CD4-positive, alpha-beta memory T cell (primary cell): ENCODE measurements around the gene ABTB2. TPM values are rescaled to one million over a fixed set of nuclear protein-coding genes. Genes with fewer than 3 reads are reported as not detected.

Source experiments
- CTCF ChIA-PET: fragments of 350-600 bp; sonication (Branson Sonifier 250); formaldehyde crosslinking; loops from one replicate; lab custom pipeline; 2021; ENCODE audit warnings: inconsistent platforms; ENCODE audit not compliant: partially characterized antibody; lab: Charles Lee
- POLR2A ChIA-PET: fragments of 350-600 bp; sonication (Branson Sonifier 250); formaldehyde crosslinking; loops from one replicate; lab custom pipeline; 2021; ENCODE audit not compliant: partially characterized antibody; lab: Charles Lee
- DNase-seq, 5 donors: peaks; one replicate each; pipeline versions ENCODE4 v3.0.0 to v3.0.0-alpha.2; 2020 to 2022; ENCODE audit warnings: mixed read lengths in 1 of 5
- H3K27ac ChIP-seq: one replicate; pipeline ENCODE4 v1.7.0; 2013; ENCODE audit warnings: low read depth, low read length
- H3K27me3 ChIP-seq: 2 replicates; pipeline ENCODE4 v1.7.0; 2013; ENCODE audit warnings: mild to moderate bottlenecking, low read length, moderate library complexity; ENCODE audit not compliant: insufficient read depth
- H3K36me3 ChIP-seq: 2 replicates; pipeline ENCODE4 v1.7.0; 2013; ENCODE audit warnings: mild to moderate bottlenecking, low read length, moderate library complexity; ENCODE audit not compliant: insufficient read depth
- H3K4me1 ChIP-seq: 2 replicates; pipeline ENCODE4 v1.7.0; 2013; ENCODE audit warnings: mild to moderate bottlenecking, low read length, moderate library complexity; ENCODE audit not compliant: insufficient read depth
- H3K4me3 ChIP-seq, 2 donors: one replicate each; pipeline ENCODE4 v1.7.0; 2013; ENCODE audit warnings: low read length in 2 of 2, mild to moderate bottlenecking in 1 of 2
- H3K9me3 ChIP-seq, 2 donors: one replicate each; pipeline ENCODE4 v1.7.0; 2013; ENCODE audit warnings: low read length in 2 of 2, control low read depth in 1 of 2; ENCODE audit not compliant: control insufficient read depth in 1 of 2
- H3K27ac Mint-ChIP-seq, 7 donors: one replicate each; pipeline ENCODE4 v1.8.0; 2020 to 2021; ENCODE audit warnings: mixed read lengths in 7 of 7, mild to moderate bottlenecking in 6 of 7, inconsistent platforms in 3 of 7, moderate library complexity in 3 of 7
- H3K27me3 Mint-ChIP-seq, 2 donors: one replicate each; pipeline ENCODE4 v1.8.0; 2020 to 2021; ENCODE audit warnings: mixed read lengths in 2 of 2
- H3K36me3 Mint-ChIP-seq, 2 donors: one replicate each; pipeline ENCODE4 v1.8.0; 2020 to 2021; ENCODE audit warnings: mixed read lengths in 2 of 2, inconsistent platforms in 1 of 2, mild to moderate bottlenecking in 1 of 2
- H3K4me1 Mint-ChIP-seq, 4 donors: one replicate each; pipeline ENCODE4 v1.8.0; 2020 to 2021; ENCODE audit warnings: mixed read lengths in 4 of 4, mild to moderate bottlenecking in 1 of 4
- H3K4me3 Mint-ChIP-seq, 8 donors: one replicate each; pipeline ENCODE4 v1.8.0; 2020 to 2021; ENCODE audit warnings: mixed read lengths in 8 of 8, mild to moderate bottlenecking in 7 of 8, moderate library complexity in 6 of 8, inconsistent platforms in 3 of 8
- H3K9me3 Mint-ChIP-seq, 8 donors: one replicate each; pipeline ENCODE4 v1.8.0; 2020 to 2021; ENCODE audit warnings: mixed read lengths in 8 of 8, mild to moderate bottlenecking in 5 of 8, inconsistent platforms in 3 of 8, moderate library complexity in 1 of 8
- intact Hi-C: fragments of 100-400 bp; cut with micrococcal nuclease; formaldehyde crosslinking; loops from one replicate; pipeline ENCODE4 v1.15.1; 2023
- polyA plus RNA-seq, 2 donors: library from polyadenylated mRNA; unstranded; fragments of 300-500 nt; fragmentation: Illumina TruSeq; gene quantifications; one replicate each; pipeline ENCODE4 v1.2.3, GENCODE V29; 2021
- total RNA-seq, 2 experiments: library from RNA; stranded (reverse); gene quantifications; one replicate each; pipeline ENCODE4 v1.2.3, GENCODE V29; 2021

Gene ABTB2
- total and polyA plus RNA-seq, 4 experiments from 2014 or later = 0.35 to 0.39 TPM; not detected in 2

DNA sequence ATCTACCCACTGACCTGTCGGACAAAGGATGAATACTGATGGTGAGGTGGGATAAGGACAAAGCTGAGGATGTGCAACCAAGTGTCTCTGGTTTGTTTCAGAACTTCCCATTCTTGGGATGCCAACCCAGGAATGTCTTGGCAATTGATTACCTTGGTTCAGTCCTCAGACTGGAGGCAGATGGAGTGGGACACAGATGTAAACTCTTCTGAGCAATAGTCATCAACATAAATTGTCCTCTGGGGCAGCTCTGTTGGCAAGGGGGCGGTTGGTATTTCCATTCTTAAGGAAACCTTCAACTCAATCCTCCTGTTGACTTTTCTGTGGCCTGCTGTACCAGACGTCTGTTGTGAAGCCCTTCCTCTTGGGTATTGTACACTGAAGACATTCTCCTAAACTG is 6.8 kb downstream of the ABTB2 start:
- Histone ChIP-seq H3K27me3 (peaks cover 19% of the 10 kb centered on the region), H3K9me3 (no peaks in the 10 kb centered on the region), H3K27ac (no peak overlapping the region), H3K4me3 (no peak overlapping the region), H3K36me3 (no peaks in the 10 kb centered on the region), H3K4me1 (peaks cover under 1% of the 10 kb centered on the region)
- Mint-ChIP-seq H3K36me3 (no peaks in the 10 kb centered on the region), H3K4me3 (no peak overlapping the region), H3K27me3 (peaks cover 26 to 32% of the 10 kb centered on the region in 2 donors), H3K27ac (no peak overlapping the region), H3K9me3 (peaks cover 0 to 3% (median 0%) of the 10 kb centered on the region in 8 donors), H3K4me1 (peaks cover under 1 to 7% (median under 1%) of the 10 kb centered on the region in 4 donors)
- no peak for DNase-seq
- CTCF ChIA-PET = interaction anchor here (1.9 kb wide), 1 partner anchor 177 kb away, joined by 9 read pairs; no protein-coding TSS in a partner anchor
- POLR2A ChIA-PET = no interaction called here
- intact Hi-C loops = no loop called here

- no peaks in the 10 kb centered on the region for H3K36me3 ChIP-seq
- no peaks in the 10 kb centered on the region for H3K9me3 ChIP-seq
- H3K4me3 ChIP-seq = no peak overlapping the region
- H3K4me1 ChIP-seq = no peaks in the 10 kb centered on the region
- no peak overlapping the region for H3K27ac ChIP-seq
- ChIA-PET POLR2A (no interaction called here), CTCF (interaction anchor here (1.1 to 3.3 kb wide), 2 partner anchors 8 to 176 kb away, joined by 3 to 14 read pairs; partner anchors contain the start of gene ABTB2)
- Mint-ChIP-seq H3K36me3 (no peaks in the 10 kb centered on the region), H3K27ac (no peak overlapping the region), H3K4me1 (no peaks in the 10 kb centered on the region), H3K27me3 (peaks cover 14 to 25% of the 10 kb centered on the region in 2 donors), H3K9me3 (no peaks in the 10 kb centered on the region), H3K4me3 (no peak overlapping the region)
- intact Hi-C loops = no loop called here
- DNase-seq = no peak
- H3K27me3 ChIP-seq = peaks cover 8% of the 10 kb centered on the region
These were observed 7.9 kb downstream of the ABTB2 start for GRCh38 chr11:34349882-34350281.

- peaks cover 5% of the 10 kb centered on the region for H3K27me3 ChIP-seq
- no peaks in the 10 kb centered on the region for H3K36me3 ChIP-seq
- POLR2A ChIA-PET = no interaction called here
- no peaks in the 10 kb centered on the region for H3K9me3 Mint-ChIP-seq
- no peak overlapping the region for H3K27ac Mint-ChIP-seq
- H3K4me1 Mint-ChIP-seq = no peaks in the 10 kb centered on the region
- H3K4me3 ChIP-seq = no peak overlapping the region
- no peaks in the 10 kb centered on the region for H3K4me1 ChIP-seq
- no peaks in the 10 kb centered on the region for H3K9me3 ChIP-seq
- no peak for DNase-seq
- no peaks in the 10 kb centered on the region for H3K36me3 Mint-ChIP-seq
- H3K4me3 Mint-ChIP-seq = no peak overlapping the region
- intact Hi-C loops = no loop called here
- H3K27ac ChIP-seq = no peak overlapping the region
- CTCF ChIA-PET = interaction anchor here (1.6 to 3.3 kb wide), 2 partner anchors 9 to 174 kb away, joined by 9 to 14 read pairs; partner anchors contain the start of gene ABTB2
- H3K27me3 Mint-ChIP-seq = peaks cover 8 to 20% of the 10 kb centered on the region in 2 donors
These were observed 8.9 kb downstream of the ABTB2 start for GRCh38 chr11:34348919-34349318.

DNA sequence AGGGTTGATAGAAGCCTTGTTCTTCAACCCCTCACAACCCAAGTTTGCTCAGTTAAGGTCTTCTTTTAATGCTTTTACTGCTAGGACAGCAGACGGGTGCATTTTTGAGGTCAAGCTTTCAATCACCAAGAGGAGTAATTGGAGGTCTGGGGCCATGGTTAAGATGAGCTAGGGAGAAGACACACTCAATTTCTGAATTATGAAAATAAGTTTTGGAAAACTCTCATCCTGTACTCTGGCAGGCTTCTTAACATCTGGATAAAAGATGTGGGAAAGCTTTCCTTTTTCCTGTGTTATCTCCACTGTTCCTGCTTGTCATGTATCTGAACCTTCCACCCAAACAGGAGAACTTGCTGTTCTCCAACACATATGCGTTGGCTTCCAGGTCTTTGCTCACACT is 9.7 kb downstream of the ABTB2 start:
- H3K9me3 Mint-ChIP-seq = no peaks in the 10 kb centered on the region
- H3K27me3 ChIP-seq = no peaks in the 10 kb centered on the region
- no peak for DNase-seq
- intact Hi-C loops = no loop called here
- no peaks in the 10 kb centered on the region for H3K4me1 ChIP-seq
- no peaks in the 10 kb centered on the region for H3K36me3 ChIP-seq
- peaks cover 4 to 15% of the 10 kb centered on the region in 2 donors for H3K27me3 Mint-ChIP-seq
- no peak overlapping the region for H3K4me3 Mint-ChIP-seq
- no peak overlapping the region for H3K27ac ChIP-seq
- ChIA-PET POLR2A (no interaction called here), CTCF (interaction anchor here (1.6 to 3.3 kb wide), 2 partner anchors 10 to 173 kb away, joined by 9 to 14 read pairs; partner anchors contain the start of gene ABTB2)
- no peaks in the 10 kb centered on the region for H3K36me3 Mint-ChIP-seq
- H3K27ac Mint-ChIP-seq = no peak overlapping the region
- H3K9me3 ChIP-seq = no peaks in the 10 kb centered on the region
- no peaks in the 10 kb centered on the region for H3K4me1 Mint-ChIP-seq
- no peak overlapping the region for H3K4me3 ChIP-seq

GRCh38 chr11:34346551-34346950 is 11.3 kb downstream of the ABTB2 start:
- Histone ChIP-seq H3K4me3 (no peak overlapping the region), H3K27ac (no peak overlapping the region), H3K27me3 (no peaks in the 10 kb centered on the region), H3K9me3 (no peaks in the 10 kb centered on the region), H3K4me1 (no peaks in the 10 kb centered on the region), H3K36me3 (no peaks in the 10 kb centered on the region)
- Mint-ChIP-seq H3K4me3 (no peak overlapping the region), H3K9me3 (no peaks in the 10 kb centered on the region), H3K27ac (no peak overlapping the region), H3K36me3 (no peaks in the 10 kb centered on the region), H3K4me1 (no peaks in the 10 kb centered on the region), H3K27me3 (peaks cover 1 to 9% of the 10 kb centered on the region in 2 donors)
- intact Hi-C loops = no loop called here
- ChIA-PET POLR2A (no interaction called here), CTCF (interaction anchor here (1.0 to 3.3 kb wide), 6 partner anchors 11 to 537 kb away, joined by 3 to 14 read pairs (median 4); partner anchors contain the start of gene ABTB2)
- no peak for DNase-seq

GRCh38 chr11:34345991-34346480 is 11.8 kb downstream of the ABTB2 start:
- Mint-ChIP-seq H3K9me3 (no peaks in the 10 kb centered on the region), H3K4me3 (no peak overlapping the region), H3K4me1 (no peaks in the 10 kb centered on the region), H3K27me3 (peaks cover 1 to 5% of the 10 kb centered on the region in 2 donors), H3K27ac (no peak overlapping the region), H3K36me3 (no peaks in the 10 kb centered on the region)
- POLR2A ChIA-PET = no interaction called here
- Histone ChIP-seq H3K27ac (no peak overlapping the region), H3K4me3 (no peak overlapping the region), H3K4me1 (no peaks in the 10 kb centered on the region), H3K36me3 (no peaks in the 10 kb centered on the region), H3K27me3 (no peaks in the 10 kb centered on the region), H3K9me3 (no peaks in the 10 kb centered on the region)
- intact Hi-C loops = no loop called here
- CTCF ChIA-PET = interaction anchor here (1.1 to 2.8 kb wide), 4 partner anchors 12 to 537 kb away, joined by 3 to 7 read pairs (median 4); partner anchors contain the start of gene ABTB2
- DNase-seq = no peak

- Histone ChIP-seq H3K36me3 (no peaks in the 10 kb centered on the region), H3K4me3 (no peak overlapping the region), H3K4me1 (no peaks in the 10 kb centered on the region), H3K27me3 (no peaks in the 10 kb centered on the region), H3K27ac (no peak overlapping the region), H3K9me3 (no peaks in the 10 kb centered on the region)
- DNase-seq = no peak
- H3K4me3 Mint-ChIP-seq = no peak overlapping the region
- H3K9me3 Mint-ChIP-seq = no peaks in the 10 kb centered on the region
- H3K27me3 Mint-ChIP-seq = peaks cover 1 to 5% of the 10 kb centered on the region in 2 donors
- H3K4me1 Mint-ChIP-seq = no peaks in the 10 kb centered on the region
- no peak overlapping the region for H3K27ac Mint-ChIP-seq
- no peaks in the 10 kb centered on the region for H3K36me3 Mint-ChIP-seq
- CTCF ChIA-PET = interaction anchor here (1.1 to 2.8 kb wide), 4 partner anchors 9 to 536 kb away, joined by 3 to 7 read pairs (median 4); partner anchors contain the start of gene ABTB2
- POLR2A ChIA-PET = no interaction called here
- intact Hi-C loops = no loop called here
These were observed 12.3 kb downstream of the ABTB2 start for GRCh38 chr11:34345540-34345876.
